Tibial nerve (tissue), 4 donors: Measurements from ENCODE around the gene NACA2.

Experiments used
- CTCF ChIP-seq, 5 experiments: fragments of 200-600 bp in 3 of 5; fragments of 450-650 bp in 2 of 5; sonication (generic) in 3 of 5; IDR thresholded peaks; one replicate each; pipeline ENCODE4 v1.5.1; 2016 to 2019; ENCODE audit warnings: antibody characterized with exemption in 5 of 5, mild to moderate bottlenecking in 3 of 5, moderate library complexity in 2 of 5
- EP300 ChIP-seq, 2 donors: sonication (generic); formaldehyde crosslinking; IDR thresholded peaks; one replicate each; pipeline ENCODE4 v1.6.1; 2017; ENCODE audit warnings: antibody characterized with exemption in 2 of 2, mild to moderate bottlenecking in 1 of 2
- POLR2A ChIP-seq, 2 donors: fragments of 450-650 bp; IDR thresholded peaks; one replicate each; pipeline ENCODE4 v1.6.1; 2017; ENCODE audit warnings: antibody characterized with exemption in 2 of 2, mild to moderate bottlenecking in 2 of 2, moderate library complexity in 2 of 2

- TF ChIP-seq EP300 (IDR thresholded peaks at IDR 0.05) (no peak), CTCF (IDR thresholded peaks at IDR 0.05) (no peak), POLR2A (IDR thresholded peaks at IDR 0.05) (no peak)
These were observed 10.5 kb downstream of the NACA2 start for GRCh38 chr17:61580502-61580901.
